ENCODE data around the gene CLDN15. TPM values are rescaled to one million over a fixed set of nuclear protein-coding genes. Genes with fewer than 3 reads are reported as not detected.
"Not testable (repeated sequence)": the region's sequence is repeated elsewhere in the genome, so short reads cannot be mapped to it uniquely, and the experiment has no call there.

The CLDN15 gene
- total RNA-seq, 6 experiments from 2014 or later = 2.0 to 3.5 (median 2.9) TPM

- no peak for DNase-seq
- Mint-ChIP-seq H3K4me1 (ENCODE audit: low read depth) (no peaks in the 10 kb centered on the region), H3K4me3 (no peak overlapping the region), H3K27me3 (ENCODE audit: insufficient read depth) (peaks cover 18% of the 10 kb centered on the region), H3K36me3 (ENCODE audit: low read depth) (no peaks in the 10 kb centered on the region), H3K27ac (no peak overlapping the region), H3K9me3 (no peaks in the 10 kb centered on the region)
- TF ChIP-seq CTCF (IDR thresholded peaks at IDR 0.05) = no peak
Observed at GRCh38 chr7:101201695-101202602, 35.7 kb downstream of the CLDN15 start.

GRCh38 chr7:101200862-101201599 lies 36.6 kb downstream of the CLDN15 start, which contains the start of gene MOGAT3:
MOGAT3 (minus strand) TSS chr7:101201036; CDS start chr7:101200854, 182 bp downstream.
- Mint-ChIP-seq H3K9me3 (no peaks in the 10 kb centered on the region), H3K27me3 (ENCODE audit: insufficient read depth) (peaks cover 18% of the 10 kb centered on the region), H3K27ac (no peak within 1 kb of the TSS), H3K36me3 (ENCODE audit: low read depth) (no peaks in the 10 kb centered on the region), H3K4me3 (no peak within 1 kb of the TSS), H3K4me1 (ENCODE audit: low read depth) (no peaks in the 10 kb centered on the region)
- no peak for TF ChIP-seq CTCF (IDR thresholded peaks at IDR 0.05)
- DNase-seq = no peak

- no peak overlapping the region for H3K27ac Mint-ChIP-seq
- H3K9me3 Mint-ChIP-seq = no peaks in the 10 kb centered on the region
- no peak for DNase-seq
- no peaks in the 10 kb centered on the region for H3K4me1 Mint-ChIP-seq (ENCODE audit: low read depth)
- no peaks in the 10 kb centered on the region for H3K36me3 Mint-ChIP-seq (ENCODE audit: low read depth)
- H3K27me3 Mint-ChIP-seq (ENCODE audit: insufficient read depth) = peaks cover 23% of the 10 kb centered on the region
- no peak for TF ChIP-seq CTCF (IDR thresholded peaks at IDR 0.05)
- no peak overlapping the region for H3K4me3 Mint-ChIP-seq
Observed at GRCh38 chr7:101200504-101200861, 37.1 kb downstream of the CLDN15 start.

- H3K9me3 Mint-ChIP-seq; H3K27ac Mint-ChIP-seq; H3K4me3 Mint-ChIP-seq; H3K36me3 Mint-ChIP-seq (ENCODE audit: low read depth); H3K4me1 Mint-ChIP-seq (ENCODE audit: low read depth); DNase-seq: not testable (repeated sequence)
- peaks cover 30% of the 10 kb centered on the region for H3K27me3 Mint-ChIP-seq (ENCODE audit: insufficient read depth)
Observed at GRCh38 chr7:101199522-101199921, 38.1 kb downstream of the CLDN15 start.

- H3K27ac Mint-ChIP-seq = no peak overlapping the region
- no peaks in the 10 kb centered on the region for H3K9me3 Mint-ChIP-seq
- peaks cover 31% of the 10 kb centered on the region for H3K27me3 Mint-ChIP-seq (ENCODE audit: insufficient read depth)
- H3K36me3 Mint-ChIP-seq (ENCODE audit: low read depth) = no peaks in the 10 kb centered on the region
- no peaks in the 10 kb centered on the region for H3K4me1 Mint-ChIP-seq (ENCODE audit: low read depth)
- TF ChIP-seq CTCF (IDR thresholded peaks at IDR 0.05) = no peak
- H3K4me3 Mint-ChIP-seq = no peak overlapping the region
- DNase-seq = no peak
Observed at GRCh38 chr7:101198476-101198875, 39.1 kb downstream of the CLDN15 start.

GRCh38 chr7:101197991-101198390 lies 39.6 kb downstream of the CLDN15 start:
- H3K9me3 Mint-ChIP-seq = no peaks in the 10 kb centered on the region
- DNase-seq = no peak
- no peaks in the 10 kb centered on the region for H3K4me1 Mint-ChIP-seq (ENCODE audit: low read depth)
- no peaks in the 10 kb centered on the region for H3K36me3 Mint-ChIP-seq (ENCODE audit: low read depth)
- H3K27ac Mint-ChIP-seq = no peak overlapping the region
- no peak for TF ChIP-seq CTCF (IDR thresholded peaks at IDR 0.05)
- no peak overlapping the region for H3K4me3 Mint-ChIP-seq
- peaks cover 33% of the 10 kb centered on the region for H3K27me3 Mint-ChIP-seq (ENCODE audit: insufficient read depth)
